Peyer's patch (tissue), 4 donors: ENCODE data around the gene PLCH1.

Experiments
- CTCF ChIP-seq, 6 experiments: fragments of 450-650 bp in 4 of 6; fragments of 200-600 bp in 2 of 6; sonication (generic) in 1 of 6; IDR thresholded peaks; one replicate each; pipeline ENCODE4 v1.5.1; 2017 to 2019; ENCODE audit warnings: antibody characterized with exemption in 6 of 6, mild to moderate bottlenecking in 3 of 6, moderate library complexity in 1 of 6
- POLR2A ChIP-seq, 2 donors: fragments of 450-650 bp; IDR thresholded peaks; one replicate each; pipeline ENCODE4 v1.5.1; 2017; ENCODE audit warnings: antibody characterized with exemption in 2 of 2, mild to moderate bottlenecking in 2 of 2, moderate library complexity in 2 of 2

DNA sequence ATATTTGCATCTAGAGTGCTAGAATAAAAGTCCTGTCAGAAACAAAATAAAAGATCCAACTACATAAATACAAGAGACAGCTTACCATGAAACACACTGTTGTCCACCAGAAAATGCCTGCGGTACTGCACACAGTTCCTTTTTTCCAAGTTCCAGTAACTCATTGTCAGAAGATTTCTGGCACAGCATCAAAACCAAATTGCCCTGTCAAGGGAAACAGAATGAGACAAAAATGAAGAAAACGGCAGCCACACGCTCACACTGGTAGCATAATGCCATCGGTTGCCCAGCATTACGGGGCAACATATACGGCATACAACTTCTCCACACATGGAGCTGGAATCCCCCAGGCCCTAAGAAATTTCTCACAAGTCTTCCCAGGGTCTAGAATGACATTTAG is 40.8 kb downstream of the PLCH1 start:
- TF ChIP-seq CTCF (IDR thresholded peaks at IDR 0.05) (no peak), POLR2A (IDR thresholded peaks at IDR 0.05) (no peak)
